GM18867 (cell line): ENCODE data around the gene NOS1AP.

Experiments used
- ATAC-seq: cut with Tn5 transposase; IDR thresholded peaks from one replicate; pipeline ENCODE4 v1.9.1; 2021; ENCODE audit warnings: mild to moderate bottlenecking, moderate library complexity; ENCODE audit not compliant: unreplicated experiment

Gene NOS1AP

DNA sequence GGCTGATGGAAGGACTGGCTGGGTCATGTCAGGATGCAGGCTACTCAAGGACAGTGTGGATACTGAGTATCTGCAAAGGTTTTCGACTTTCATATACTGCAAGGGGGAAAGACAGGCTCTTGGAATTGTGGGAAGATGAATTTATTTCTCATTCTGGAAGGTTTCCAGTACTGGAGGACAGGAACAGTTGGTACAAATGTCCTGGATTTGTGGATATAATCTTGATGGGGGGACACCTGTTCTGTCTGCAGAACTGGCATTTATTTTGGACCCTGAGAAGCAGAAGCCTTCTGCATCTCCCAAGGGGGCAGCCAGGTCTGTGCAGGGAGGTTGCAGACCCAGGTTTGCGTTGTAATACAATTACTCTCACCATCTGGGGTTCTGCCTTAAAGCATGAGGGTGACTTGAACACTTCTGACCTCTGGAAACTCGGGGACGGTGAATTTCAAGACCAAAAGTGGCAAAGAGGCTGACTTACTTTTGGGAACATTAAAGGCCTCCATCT, 65.8 kb downstream of the NOS1AP start:
- no peak for ATAC-seq

DNA sequence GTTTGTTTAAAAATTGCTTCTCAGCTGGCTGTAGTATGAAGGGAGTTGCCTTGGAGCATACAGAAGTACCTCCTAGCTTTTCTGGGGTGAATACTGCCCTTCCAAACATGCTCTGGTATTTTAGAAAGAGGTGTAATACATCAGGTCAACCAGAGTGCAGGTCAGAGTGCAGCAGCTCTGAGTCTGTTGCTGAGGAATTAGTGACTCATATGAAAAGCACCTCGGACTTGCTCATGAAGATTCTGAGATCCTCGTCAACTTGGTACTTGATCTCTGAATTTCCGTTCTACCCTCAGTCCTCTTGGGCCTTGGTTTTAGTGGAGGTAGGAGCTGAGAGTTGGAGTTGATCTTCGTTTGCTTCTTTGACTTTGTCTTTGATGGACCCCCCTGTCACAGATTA, 67.3 kb downstream of the NOS1AP start:
- no peak for ATAC-seq

DNA sequence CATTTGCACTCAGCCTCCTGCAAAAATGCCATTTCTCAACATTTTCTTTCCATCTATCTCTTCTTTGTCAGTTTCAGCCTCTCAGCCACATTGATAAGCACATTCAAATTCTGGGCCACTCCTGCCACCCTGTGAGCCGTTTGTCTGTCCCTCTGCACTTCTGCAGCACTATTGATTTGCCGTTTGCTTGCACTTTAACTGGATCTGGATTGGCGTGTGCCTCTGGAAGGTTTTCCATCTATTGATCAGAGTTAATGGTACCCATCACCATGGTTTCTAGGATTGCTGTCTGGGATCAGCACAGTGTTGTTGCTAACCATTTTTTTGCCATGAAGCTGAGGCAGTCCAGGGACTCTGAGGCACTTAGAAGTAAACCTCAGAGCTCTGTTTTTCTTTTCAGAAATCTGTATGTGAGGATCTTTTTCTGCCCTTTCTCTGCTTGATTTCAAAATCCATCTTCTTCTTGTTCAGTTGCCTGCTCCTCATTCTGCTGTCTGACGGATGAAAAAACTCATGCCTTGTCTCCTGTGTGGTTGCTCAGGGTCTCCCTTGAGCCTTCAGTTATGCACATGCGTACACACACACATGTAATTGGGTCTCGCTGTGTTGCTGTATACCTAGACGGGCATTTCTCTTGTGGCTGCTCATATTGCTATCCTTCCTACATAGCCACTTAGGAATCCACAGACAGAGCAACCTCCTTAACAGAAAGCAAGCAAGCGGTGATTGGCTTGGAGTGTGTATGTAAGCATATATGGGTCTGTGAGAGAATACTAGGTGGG, 67.9 kb downstream of the NOS1AP start:
- no peak for ATAC-seq

DNA sequence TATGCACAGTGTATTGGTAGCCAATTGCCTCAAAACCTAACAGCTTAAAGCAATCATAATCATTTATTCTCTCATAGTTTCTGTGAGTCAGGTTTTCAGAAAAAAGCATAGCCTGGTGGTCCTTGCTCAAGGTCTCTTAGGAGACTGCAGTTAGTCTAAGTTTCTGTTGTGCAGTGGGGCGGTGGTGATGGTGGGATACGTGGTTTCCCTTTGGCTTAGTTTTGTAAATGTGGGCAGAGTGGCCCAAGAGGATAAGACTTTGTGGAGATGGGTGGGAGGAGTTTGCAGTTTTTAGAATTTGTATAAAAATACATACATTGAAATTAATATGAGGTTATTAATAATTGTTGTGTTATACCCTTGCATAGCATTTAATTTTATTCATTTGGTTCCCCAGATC, 68.6 kb downstream of the NOS1AP start:
- no peak for ATAC-seq

DNA sequence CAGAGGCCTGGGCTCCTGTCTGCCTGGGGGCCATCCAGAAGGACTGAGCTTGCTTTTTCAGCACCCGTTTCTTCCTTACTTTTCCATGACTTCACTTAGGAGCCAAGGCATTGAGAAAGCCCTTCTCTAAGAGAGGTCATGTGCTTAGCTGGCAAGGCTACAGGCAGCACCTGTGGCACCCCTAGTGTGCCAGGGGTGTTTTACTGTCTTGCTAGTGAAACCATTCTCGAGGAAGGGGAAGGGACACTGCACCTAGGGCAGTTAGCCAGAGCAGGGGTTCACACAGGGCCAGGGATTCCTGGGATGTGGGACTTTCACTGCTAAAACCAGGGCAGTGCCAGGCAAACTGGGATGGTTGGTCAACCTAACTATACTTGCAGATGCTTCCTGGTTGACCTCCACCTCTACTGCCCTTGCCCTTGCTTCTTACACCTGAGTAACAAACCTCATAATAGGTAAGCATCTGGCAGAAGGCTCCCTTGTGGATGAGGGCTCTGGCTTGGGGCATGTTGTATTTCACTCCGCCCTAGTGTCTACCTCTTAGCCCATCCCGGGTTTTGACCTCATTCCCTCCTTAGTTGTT, 69.2 kb downstream of the NOS1AP start:
- ATAC-seq = no peak

DNA sequence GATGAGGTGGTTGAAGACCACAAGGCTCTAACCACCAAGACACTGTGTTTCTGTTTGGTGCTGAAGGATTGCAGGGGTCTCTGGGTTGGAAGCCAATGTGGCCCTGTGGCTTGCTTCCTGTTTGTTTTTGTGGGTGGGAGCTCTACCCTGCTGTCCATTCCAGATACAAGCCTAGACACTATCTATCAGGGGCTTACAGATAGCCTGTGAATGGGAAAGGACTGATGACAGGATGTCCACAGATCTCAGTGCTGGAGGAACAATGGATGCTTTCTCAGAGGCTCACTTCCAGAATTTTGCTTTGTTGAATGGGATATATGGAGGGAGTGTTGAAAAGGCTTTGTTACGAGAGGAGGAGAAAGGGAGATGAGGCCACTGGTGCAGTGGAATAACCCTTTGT, 69.7 kb downstream of the NOS1AP start:
- ATAC-seq = no peak

DNA sequence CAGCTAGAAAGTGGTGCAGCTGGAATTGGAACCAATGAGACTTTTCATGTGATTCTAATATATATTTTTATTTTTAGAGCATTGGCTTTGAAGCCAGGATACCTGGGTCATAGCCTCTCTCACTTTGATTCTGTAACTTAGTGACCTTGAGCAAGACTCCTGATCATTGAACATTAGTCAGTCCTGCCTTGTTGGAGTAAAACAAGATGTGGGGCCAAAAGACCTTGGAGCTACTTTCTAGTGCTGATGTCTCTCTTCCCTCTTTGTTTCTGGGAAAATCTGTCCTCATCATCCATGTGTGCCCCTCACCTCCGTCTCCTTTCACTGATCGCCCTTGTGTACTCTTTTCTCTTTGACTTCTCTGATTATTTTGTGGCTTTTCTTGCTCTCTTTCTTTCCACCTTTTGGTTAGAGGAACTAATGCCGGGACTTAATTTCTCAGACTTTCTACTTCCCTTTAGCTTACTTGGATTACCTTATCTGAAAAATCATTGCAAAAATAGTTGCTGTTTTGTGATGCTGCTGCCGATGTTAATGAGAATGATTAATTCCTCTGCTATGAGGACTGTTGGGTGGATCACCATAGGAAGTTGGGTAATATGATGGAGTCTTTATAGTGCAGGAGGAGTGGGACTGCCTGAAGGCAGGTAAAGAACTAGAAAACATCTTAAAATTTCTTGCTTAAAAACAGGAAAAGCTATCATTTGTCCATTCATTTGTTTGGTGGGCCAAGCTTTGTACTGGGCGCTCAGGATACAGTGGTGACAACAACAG, 72.0 kb downstream of the NOS1AP start:
- no peak for ATAC-seq

DNA sequence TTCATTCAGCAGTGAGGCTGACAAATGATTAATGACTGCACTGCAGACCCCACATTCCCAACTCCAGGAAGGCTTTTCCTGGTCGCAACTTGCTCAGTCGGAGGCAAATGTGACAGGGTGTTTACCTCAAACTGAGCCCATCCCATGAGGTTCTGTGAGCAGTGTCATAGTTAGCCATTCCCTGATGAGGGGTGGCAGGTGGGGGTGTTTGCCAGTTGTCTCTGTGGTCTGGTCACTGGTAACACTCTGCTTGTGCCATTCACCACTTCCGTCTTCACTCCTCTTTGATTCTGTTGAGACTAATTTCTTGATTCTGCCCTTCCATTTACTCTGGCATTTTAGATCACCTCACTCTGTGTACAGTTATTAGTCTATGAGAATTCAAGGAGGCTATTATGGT, 73.5 kb downstream of the NOS1AP start:
- ATAC-seq = no peak

DNA sequence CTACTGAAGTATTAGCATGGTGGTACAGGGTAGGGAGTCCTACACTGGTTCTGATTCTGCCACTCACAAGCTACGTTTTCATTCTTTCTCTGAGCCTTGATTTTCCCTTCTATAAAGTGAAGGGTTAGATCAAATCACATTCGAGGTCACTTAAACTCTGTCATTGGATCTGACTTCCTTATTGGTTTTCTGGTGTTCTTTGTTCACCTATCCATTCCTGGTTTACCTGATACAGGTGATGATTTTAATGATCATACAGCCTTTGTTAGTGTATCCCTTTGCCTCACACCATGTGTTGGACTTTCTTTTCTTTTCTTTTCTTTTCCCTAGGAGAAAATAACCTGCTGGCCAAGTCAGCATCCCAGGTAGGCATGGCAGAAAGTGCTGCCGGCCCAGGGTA, 74.8 kb downstream of the NOS1AP start:
- ATAC-seq = no peak

DNA sequence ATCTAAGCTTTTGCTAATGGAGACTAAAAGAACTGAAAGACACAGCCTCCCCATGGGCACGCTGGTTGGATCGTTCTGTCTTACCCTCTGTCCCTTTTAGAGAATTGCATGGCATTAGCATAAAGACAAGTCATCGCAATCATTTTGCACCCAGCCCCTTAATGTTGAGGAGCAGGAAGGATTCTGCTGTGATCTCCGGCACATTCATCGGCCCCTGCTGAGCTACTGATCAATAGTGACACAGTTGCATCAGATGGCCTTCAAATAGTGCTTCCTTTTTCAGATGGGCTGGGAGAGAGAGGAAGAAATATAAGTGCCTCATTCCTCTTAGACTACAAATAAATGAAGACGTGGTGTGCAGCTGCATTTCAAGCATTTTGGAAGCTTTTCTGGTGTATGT, 75.4 kb downstream of the NOS1AP start:
- no peak for ATAC-seq

DNA sequence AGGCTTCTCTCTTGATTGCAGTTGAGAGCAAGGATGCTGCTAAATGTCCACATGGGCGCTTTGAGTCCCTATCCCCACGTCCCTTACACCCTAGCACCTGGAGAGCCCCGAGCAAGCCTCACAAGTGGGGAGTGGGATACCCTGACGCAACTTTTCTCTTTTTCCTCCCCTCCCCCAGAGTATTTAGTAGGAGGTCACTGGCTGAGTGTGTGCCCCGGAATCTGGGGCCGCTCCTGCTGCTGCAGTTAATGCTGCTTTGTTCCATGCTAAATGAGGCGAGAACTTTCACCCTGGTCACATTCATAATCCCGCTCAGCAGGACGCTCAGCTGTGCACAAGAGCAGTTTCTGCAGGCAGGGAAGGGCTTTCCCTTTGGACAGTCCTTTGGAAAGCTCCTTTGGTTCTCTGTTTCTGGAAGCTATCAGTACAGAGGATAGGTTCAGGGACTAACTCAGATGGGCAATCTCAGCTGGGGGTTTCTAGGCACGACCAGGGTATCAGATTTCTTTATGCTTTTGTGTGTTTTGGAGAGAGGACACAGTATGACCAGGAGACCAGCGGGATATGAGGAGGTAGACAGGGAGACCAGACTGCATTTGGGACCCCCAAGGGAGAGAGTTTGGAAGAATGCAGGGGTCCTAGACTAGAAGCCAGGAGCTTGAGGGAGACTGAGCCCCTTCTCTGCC, 75.9 kb downstream of the NOS1AP start:
- no peak for ATAC-seq

DNA sequence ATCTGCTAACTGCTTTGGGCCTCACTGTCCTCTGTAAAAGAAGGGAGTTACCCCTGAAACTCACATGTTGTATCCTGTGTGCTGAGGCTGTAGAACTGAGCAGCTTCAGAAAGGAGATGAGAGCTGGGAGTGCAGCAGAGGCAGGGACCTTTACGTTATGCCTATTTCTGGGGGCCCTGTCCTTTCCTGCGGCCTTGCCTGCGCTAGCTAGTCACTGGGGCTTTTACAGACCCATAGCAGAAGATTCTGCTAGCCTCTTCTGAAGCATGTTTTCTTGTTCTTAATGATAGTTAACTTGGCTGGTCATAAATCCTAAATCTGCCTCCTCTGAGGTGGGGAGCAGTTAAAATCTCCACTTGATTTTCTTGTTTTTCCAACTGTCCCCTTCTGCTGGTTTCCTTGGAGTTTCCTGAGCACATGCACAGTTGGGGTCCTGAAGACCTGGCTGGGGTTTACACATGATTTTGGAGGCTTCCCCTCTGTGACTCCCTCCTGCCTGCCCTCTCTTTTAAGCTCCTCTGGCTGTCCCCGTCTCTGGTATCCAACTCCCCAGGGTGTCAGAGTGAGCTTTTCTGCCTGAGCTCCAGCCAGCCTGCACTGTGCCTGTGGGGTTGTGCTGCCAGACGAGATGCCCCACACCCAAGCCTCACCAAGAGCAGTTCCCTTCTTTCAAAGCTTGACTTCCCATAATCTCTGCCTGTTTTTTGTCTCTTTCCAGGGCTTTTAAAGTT, 76.6 kb downstream of the NOS1AP start:
- no peak for ATAC-seq

DNA sequence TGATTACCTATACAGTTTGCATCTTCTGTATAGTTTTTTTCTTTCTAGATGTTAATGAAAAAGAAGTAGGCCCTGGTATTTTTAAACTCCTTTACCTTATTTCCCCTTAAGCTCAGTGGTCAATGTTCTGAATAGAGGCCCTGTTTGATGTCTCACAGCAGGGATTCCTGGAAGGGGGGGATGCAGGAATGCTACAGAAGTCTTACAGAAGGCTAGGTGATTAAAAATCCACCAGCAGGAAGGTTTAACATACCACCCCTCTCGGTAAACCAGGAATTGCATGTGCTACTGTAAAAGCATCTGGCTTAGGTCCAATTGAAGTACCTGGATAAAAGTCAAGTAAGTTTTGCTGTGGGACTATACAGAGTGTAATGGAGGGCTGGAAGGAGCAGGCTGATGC, 78.3 kb downstream of the NOS1AP start:
- no peak for ATAC-seq

DNA sequence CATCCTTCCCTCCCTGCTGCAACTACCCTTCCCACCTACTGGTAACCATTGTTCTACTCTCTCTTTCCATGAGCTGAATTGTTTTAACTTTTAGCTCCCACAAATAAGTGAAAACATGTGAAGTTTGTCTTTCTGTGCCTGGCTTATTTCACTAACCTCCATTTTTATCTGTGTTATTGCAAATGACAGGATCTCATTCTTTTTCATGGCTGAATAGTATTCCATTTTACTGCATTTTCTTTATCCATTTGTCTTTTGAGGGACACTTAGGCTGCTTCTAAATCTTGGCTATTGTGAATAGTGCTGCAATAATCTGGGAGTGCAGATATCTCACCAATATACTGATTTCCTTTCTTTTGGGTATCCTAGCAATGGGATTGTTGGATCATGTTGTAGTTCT, 80.6 kb downstream of the NOS1AP start:
- ATAC-seq = no peak

DNA sequence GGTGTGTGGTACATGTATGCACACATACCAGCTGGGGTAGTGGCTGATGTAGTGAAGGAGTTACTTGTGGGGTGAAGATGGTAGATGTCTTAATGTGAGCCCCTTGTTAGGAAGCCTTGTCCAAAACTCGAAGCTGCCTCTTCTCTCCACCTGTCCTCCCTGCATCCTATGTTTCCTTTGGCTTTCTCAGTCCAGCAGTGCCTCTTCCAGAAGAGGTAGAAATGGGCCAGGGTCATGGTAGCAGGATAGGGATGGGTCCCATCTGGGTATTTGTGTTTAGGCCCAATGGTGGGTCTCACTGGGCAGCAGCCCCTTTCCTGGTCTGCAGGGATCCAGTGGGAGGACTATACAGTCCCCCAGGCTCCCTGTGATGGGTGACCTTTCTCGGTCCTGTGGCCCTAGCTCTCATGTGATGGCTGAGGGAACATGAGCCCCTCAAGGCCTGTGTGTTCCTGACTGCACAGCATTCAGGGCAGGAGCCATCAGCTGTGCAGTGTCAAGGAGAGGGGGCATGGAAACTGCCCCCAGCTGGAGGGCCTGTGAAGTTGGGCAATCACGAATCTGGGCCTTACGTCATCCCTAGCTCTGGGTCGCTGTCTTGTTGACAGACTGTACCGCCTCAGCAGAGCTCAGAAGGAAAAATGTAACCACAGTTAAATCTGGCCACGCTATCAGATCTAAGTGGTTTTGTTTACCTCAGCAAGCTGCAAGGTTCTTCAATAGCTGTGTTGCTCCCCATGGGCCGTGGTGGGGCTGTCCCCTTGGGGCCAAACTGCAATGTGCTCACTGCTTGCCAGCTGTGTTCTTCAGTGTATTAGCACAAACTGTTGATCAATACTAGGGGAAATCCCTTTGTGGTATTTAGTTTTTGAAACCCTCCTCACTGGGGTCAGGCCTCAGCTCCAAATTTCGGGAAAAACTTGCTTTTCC, 82.7 kb downstream of the NOS1AP start:
- peak; percentile 78 for ATAC-seq

DNA sequence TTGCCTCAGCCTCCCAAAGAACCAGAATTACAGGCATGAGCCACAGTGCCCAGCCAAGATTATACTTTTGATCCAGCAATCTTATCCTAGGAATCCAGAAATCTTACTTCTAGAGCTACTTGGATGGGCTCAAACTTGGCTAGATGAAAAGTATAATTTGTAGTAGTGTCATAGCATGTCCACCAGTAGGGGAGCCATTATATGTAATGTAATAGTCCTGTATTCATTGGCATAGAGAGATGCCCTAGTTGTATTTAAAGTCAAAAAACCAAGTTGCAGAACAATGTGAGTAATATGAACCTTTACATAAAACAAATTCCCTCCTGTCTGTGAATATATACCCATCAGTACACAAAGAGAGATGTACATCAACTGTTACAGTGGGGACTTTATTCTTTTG, 83.9 kb downstream of the NOS1AP start:
- no peak for ATAC-seq

DNA sequence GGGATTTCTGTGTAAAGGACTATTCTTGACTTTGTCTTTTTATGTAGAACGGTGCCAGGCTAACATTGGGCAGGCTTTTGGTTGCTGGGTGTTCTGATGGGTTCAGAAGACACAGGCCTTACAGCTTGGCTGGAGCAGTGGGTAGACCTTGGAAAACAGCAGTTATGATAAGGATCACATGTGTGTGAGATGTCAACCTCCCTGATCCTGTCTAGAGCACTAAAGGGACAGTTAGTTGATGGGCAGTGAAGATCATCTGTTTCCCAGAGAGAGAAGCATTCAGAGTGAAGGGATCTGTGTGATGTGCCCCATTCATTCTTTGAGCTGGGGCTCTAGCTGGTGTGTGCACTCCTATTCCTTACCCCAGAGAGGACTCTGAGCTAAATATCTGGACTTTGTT, 88.0 kb downstream of the NOS1AP start:
- ATAC-seq = no peak

DNA sequence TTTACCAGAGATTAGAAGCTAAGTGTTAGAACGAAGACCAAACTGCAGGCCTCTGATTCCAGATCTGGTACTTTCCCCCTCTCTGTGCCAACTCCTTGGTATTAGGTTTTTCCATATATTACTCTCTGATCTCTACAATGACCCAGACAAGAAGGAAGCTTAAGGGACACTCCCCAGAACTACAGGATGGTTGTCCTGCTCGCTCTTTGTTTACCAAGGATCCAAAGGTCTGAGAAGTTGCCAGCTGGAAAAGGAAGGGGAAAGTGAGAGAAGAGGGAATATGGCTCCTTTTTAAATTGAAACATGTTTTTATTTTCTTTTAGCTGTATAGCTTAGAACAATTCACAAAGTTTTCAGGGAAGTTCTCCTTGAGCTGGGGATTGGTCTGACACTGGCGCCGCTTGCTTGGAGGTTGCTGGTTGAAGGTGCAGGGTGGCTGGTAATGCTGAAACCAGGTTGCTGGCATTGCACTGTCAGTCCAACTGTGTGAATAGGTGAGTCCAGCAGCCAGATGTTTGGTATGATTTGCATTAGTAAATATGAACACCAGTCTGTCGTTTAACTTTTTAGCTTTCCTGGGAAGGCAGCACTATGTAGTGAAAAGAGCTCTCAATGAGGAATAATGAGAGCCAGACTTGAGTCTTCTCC, 89.3 kb downstream of the NOS1AP start:
- ATAC-seq = no peak

DNA sequence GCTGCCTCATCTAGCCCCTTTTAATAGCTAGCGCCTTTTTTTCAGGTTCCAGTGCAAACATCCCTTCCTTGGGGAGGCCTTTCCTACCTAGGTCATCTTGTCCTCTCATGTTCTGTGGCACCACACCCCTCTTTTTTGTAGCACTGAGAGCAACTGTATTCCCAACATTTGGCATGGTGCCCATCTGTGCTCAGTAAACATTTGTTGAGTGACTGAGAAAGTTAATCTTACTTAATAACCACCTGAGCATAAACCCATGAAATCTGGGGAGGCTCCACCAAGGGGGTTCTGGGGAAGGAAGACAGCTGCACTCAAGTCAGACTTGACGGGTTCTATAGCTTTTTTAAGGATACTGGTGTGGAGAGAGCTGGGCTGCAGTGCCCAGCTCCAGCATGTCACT, 90.0 kb downstream of the NOS1AP start:
- ATAC-seq = no peak
